Activated CD8-positive, alpha-beta T cell treated with anti-CD3 and anti-CD28 coated beads, Interleukin-2, amount 10 ng/mL, durations not matched to agents 7 days and 5 days (primary cell): ENCODE measurements around the gene MT4. TPM values are rescaled to one million over a fixed set of nuclear protein-coding genes. Genes with fewer than 3 reads are reported as not detected.
A peak's percentile ranks its signal among the peaks of the same experiment; 100 is the strongest.

Source experiments
- ATAC-seq: fragments of 150-1000 bp; cut with Tn5 transposase; one replicate; pipeline ENCODE4 v1.10.0; 2021; ENCODE audit warnings: moderate library complexity
- CTCF ChIA-PET: fragments of 350-600 bp; sonication (Branson Sonifier 250); formaldehyde crosslinking; loops from one replicate; lab custom pipeline; 2021; ENCODE audit warnings: antibody characterized with exemption; lab: Charles Lee
- POLR2A ChIA-PET: fragments of 350-600 bp; sonication (Branson Sonifier 250); formaldehyde crosslinking; loops from one replicate; lab custom pipeline; 2021; ENCODE audit warnings: antibody characterized with exemption; lab: Charles Lee
- DNase-seq: peaks from one replicate; pipeline ENCODE4 v3.0.0-alpha.2; 2020
- H3K27ac Mint-ChIP-seq: one replicate; pipeline ENCODE4 v1.8.0; 2021; ENCODE audit warnings: mild to moderate bottlenecking, mixed read lengths
- H3K27me3 Mint-ChIP-seq: one replicate; pipeline ENCODE4 v1.8.0; 2021; ENCODE audit warnings: low read depth, mixed read lengths
- H3K36me3 Mint-ChIP-seq: one replicate; pipeline ENCODE4 v1.8.0; 2021; ENCODE audit warnings: low read depth, mixed read lengths
- H3K4me1 Mint-ChIP-seq: one replicate; pipeline ENCODE4 v1.8.0; 2021; ENCODE audit warnings: low read depth, mixed read lengths
- H3K4me3 Mint-ChIP-seq: one replicate; pipeline ENCODE4 v1.8.0; 2021; ENCODE audit warnings: mild to moderate bottlenecking, mixed read lengths
- H3K9me3 Mint-ChIP-seq: one replicate; pipeline ENCODE4 v1.8.0; 2022; ENCODE audit warnings: mixed read lengths; ENCODE audit not compliant: insufficient read depth
- total RNA-seq, 2 experiments: library from RNA; stranded (reverse); gene quantifications; one replicate each; pipeline ENCODE4 v1.2.3, GENCODE V29; 2021

The MT4 gene
- total RNA-seq, 2 experiments from 2014 or later, result not detected

GRCh38 chr16:56611281-56611833 is 46.5 kb downstream of the MT4 start:
- Mint-ChIP-seq H3K27ac (peak overlapping the region; percentile 85), H3K27me3 (no peaks in the 10 kb centered on the region), H3K36me3 (peaks cover 7% of the 10 kb centered on the region), H3K4me1 (peaks cover 59% of the 10 kb centered on the region), H3K9me3 (no peaks in the 10 kb centered on the region), H3K4me3 (peak overlapping the region; percentile 93)
- ATAC-seq (no peak), DNase-seq (no peak)
- ChIA-PET POLR2A (interaction anchor here (1.0 to 6.1 kb wide), 5 partner anchors 10 to 320 kb away, joined by 3 to 56 read pairs (median 5); partner anchors contain the start of genes MT1E, MT1F and MT1X), CTCF (interaction anchor here (0.8 to 4.0 kb wide), 4 partner anchors 13 to 91 kb away, joined by 3 to 14 read pairs (median 10); partner anchors contain the start of gene MT1E)

DNA sequence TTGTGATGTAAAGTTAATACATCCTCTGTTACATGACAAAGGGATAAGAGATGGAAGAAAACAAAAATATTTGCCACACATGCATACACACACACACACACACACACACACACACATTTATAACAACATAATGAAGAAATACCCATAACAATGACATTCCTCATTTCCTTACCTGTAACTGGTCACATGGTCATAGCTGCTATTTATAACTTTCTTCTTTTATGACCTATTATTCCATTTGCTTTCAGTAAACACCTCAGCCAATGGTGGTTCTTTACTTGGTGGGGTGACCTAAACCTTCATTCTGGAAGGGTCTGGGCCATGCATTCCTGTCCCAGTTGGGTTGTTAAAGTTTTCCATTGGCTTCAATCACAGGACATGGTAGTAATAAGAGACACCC is 48.8 kb downstream of the MT4 start:
- Mint-ChIP-seq H3K4me3 (no peak overlapping the region), H3K36me3 (peaks cover 7% of the 10 kb centered on the region), H3K4me1 (peaks cover 61% of the 10 kb centered on the region), H3K27me3 (peaks cover 6% of the 10 kb centered on the region), H3K9me3 (no peaks in the 10 kb centered on the region), H3K27ac (no peak overlapping the region)
- ATAC-seq (no peak), DNase-seq (no peak)
- POLR2A ChIA-PET, result interaction anchor here (1.2 to 6.1 kb wide), 2 partner anchors 11 to 62 kb away, joined by 3 to 56 read pairs; partner anchors contain the start of gene MT1E
- CTCF ChIA-PET, result interaction anchor here (0.7 to 3.4 kb wide), 4 partner anchors 10 to 88 kb away, joined by 3 to 12 read pairs (median 4); no protein-coding TSS in a partner anchor

DNA sequence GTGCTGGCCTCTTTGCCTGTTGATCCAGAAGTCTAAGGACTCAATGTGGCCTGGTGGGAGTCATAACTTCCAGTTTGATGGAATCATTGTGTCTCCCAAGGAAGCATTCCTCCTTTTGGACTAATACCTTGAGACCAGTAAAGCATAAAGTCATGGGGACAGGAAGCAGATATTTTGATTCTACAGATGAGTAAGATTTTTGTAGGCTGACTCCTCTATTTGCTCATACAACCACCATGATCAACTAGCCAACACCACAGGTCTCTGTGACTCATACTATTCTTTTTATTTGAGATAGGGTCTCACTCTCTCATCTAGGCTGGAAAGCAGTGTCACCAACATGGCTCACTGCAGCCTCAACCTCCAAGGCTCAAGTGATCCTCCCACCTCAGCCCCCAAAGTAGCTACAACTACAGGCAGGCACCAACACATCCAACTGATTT is 49.7 kb downstream of the MT4 start:
- DNase-seq, result no peak
- no peaks in the 10 kb centered on the region for H3K36me3 Mint-ChIP-seq
- ChIA-PET POLR2A (interaction anchor here (1.0 to 1.2 kb wide), 2 partner anchors 23 to 61 kb away, joined by 3 read pairs; no protein-coding TSS in a partner anchor), CTCF (no interaction called here)
- no peaks in the 10 kb centered on the region for H3K9me3 Mint-ChIP-seq
- H3K4me1 Mint-ChIP-seq, result peaks cover 63% of the 10 kb centered on the region
- H3K27ac Mint-ChIP-seq, result peak overlapping the region; percentile 7
- no peak overlapping the region for H3K4me3 Mint-ChIP-seq
- peaks cover 10% of the 10 kb centered on the region for H3K27me3 Mint-ChIP-seq
- no peak for ATAC-seq

- H3K27ac Mint-ChIP-seq, result no peak overlapping the region
- H3K4me3 Mint-ChIP-seq, result no peak overlapping the region
- ChIA-PET CTCF (no interaction called here), POLR2A (interaction anchor here (1.0 to 2.6 kb wide), 2 partner anchors 11 to 24 kb away, joined by 3 to 14 read pairs; partner anchors contain the start of gene MT1E)
- peaks cover 59% of the 10 kb centered on the region for H3K4me1 Mint-ChIP-seq
- no peaks in the 10 kb centered on the region for H3K36me3 Mint-ChIP-seq
- ATAC-seq, result no peak
- DNase-seq, result no peak
- no peaks in the 10 kb centered on the region for H3K9me3 Mint-ChIP-seq
- H3K27me3 Mint-ChIP-seq, result peaks cover 11% of the 10 kb centered on the region
Observed at GRCh38 chr16:56615353-56615752, 50.5 kb downstream of the MT4 start.

- ATAC-seq, result no peak
- Mint-ChIP-seq H3K4me1 (peaks cover 46% of the 10 kb centered on the region), H3K9me3 (no peaks in the 10 kb centered on the region), H3K27ac (peak overlapping the region; percentile 14), H3K4me3 (peak overlapping the region; percentile 64), H3K27me3 (peaks cover 16% of the 10 kb centered on the region), H3K36me3 (no peaks in the 10 kb centered on the region)
- CTCF ChIA-PET, result interaction anchor here (1.6 kb wide), 1 partner anchor 13 kb away, joined by 6 read pairs; no protein-coding TSS in a partner anchor
- DNase-seq, result no peak
- POLR2A ChIA-PET, result interaction anchor here (2.6 kb wide), 1 partner anchor 9 kb away, joined by 14 read pairs; the partner anchor contains the start of gene MT1E
Observed at GRCh38 chr16:56616608-56617211, 51.8 kb downstream of the MT4 start.

- ChIA-PET CTCF (interaction anchor here (1.0 to 3.0 kb wide), 4 partner anchors 9 to 84 kb away, joined by 3 to 7 read pairs (median 5); partner anchors contain the start of gene MT2A), POLR2A (interaction anchor here (1.6 to 2.6 kb wide), 2 partner anchors 9 kb away, joined by 13 to 14 read pairs; partner anchors contain the start of genes MT1E and MT2A)
- Mint-ChIP-seq H3K4me1 (peaks cover 44% of the 10 kb centered on the region), H3K9me3 (no peaks in the 10 kb centered on the region), H3K27me3 (peaks cover 17% of the 10 kb centered on the region), H3K36me3 (no peaks in the 10 kb centered on the region), H3K27ac (no peak overlapping the region), H3K4me3 (peak overlapping the region; percentile 64)
- ATAC-seq, result peak; percentile 99
- DNase-seq, result peak; percentile 82
Observed at GRCh38 chr16:56617212-56618085, 52.6 kb downstream of the MT4 start.

- H3K36me3 Mint-ChIP-seq, result no peaks in the 10 kb centered on the region
- H3K4me3 Mint-ChIP-seq, result peak overlapping the region; percentile 64
- H3K4me1 Mint-ChIP-seq, result peaks cover 43% of the 10 kb centered on the region
- H3K27ac Mint-ChIP-seq, result no peak overlapping the region
- DNase-seq (no peak), ATAC-seq (no peak)
- no peaks in the 10 kb centered on the region for H3K9me3 Mint-ChIP-seq
- ChIA-PET POLR2A (interaction anchor here (0.9 to 1.6 kb wide), 2 partner anchors 10 to 26 kb away, joined by 4 to 13 read pairs; partner anchors contain the start of gene MT2A), CTCF (interaction anchor here (0.7 to 3.0 kb wide), 5 partner anchors 10 to 84 kb away, joined by 3 to 7 read pairs (median 4); partner anchors contain the start of gene MT2A)
- peaks cover 19% of the 10 kb centered on the region for H3K27me3 Mint-ChIP-seq
Observed at GRCh38 chr16:56618138-56618537, 53.3 kb downstream of the MT4 start.

Other genes with a start within 250 kb of the MT4 start
- gene AMFR, start 139.5 kb upstream of the MT4 start, total RNA-seq, result 10 to 100 TPM; 39.0 to 47.5 TPM
- gene NUDT21, start 113.7 kb upstream of the MT4 start, total RNA-seq, result 100 to 1,000 TPM; 237 TPM
- 10 to 100 TPM; 41.8 to 42.0 TPM for gene OGFOD1, start 113.5 kb upstream of the MT4 start, total RNA-seq
- 1 to 10 TPM; 8.4 to 9.6 TPM for gene BBS2, start 45.0 kb upstream of the MT4 start, total RNA-seq
- 1 to 10 TPM; 6.2 to 7.5 TPM for gene MT3, start 24.5 kb downstream of the MT4 start, total RNA-seq
- 100 to 1,000 TPM; 186 to 210 TPM for gene MT2A, start 43.5 kb downstream of the MT4 start, total RNA-seq
- gene MT1E, start 60.7 kb downstream of the MT4 start, total RNA-seq, result 10 to 100 TPM; 65.0 to 74.8 TPM
- not detected for gene MT1M, start 67.6 kb downstream of the MT4 start, total RNA-seq
- gene MT1A, start 73.6 kb downstream of the MT4 start, total RNA-seq, result not detected
- gene MT1B, start 86.8 kb downstream of the MT4 start, total RNA-seq, result not detected
- 10 to 100 TPM; 25.8 to 28.0 TPM for gene MT1F, start 92.9 kb downstream of the MT4 start, total RNA-seq
- 10 to 100 TPM; 30.6 to 36.2 TPM for gene MT1G, start 103.0 kb downstream of the MT4 start, total RNA-seq
- 1 to 10 TPM in 1 of 2 experiments, under 1 TPM in 1; 0.84 to 1.9 TPM for gene MT1H, start 104.7 kb downstream of the MT4 start, total RNA-seq
- gene MT1X, start 117.4 kb downstream of the MT4 start, total RNA-seq, result 10 to 100 TPM; 85.3 to 86.0 TPM
- 100 to 1,000 TPM; 129 to 143 TPM for gene NUP93, start 165.1 kb downstream of the MT4 start, total RNA-seq